GM21717 (cell line): ENCODE measurements around the gene TRIM54.
"Not testable (repeated sequence)": the region's sequence is repeated elsewhere in the genome, so short reads cannot be mapped to it uniquely, and the experiment has no call there.

Experiments
- ATAC-seq: cut with Tn5 transposase; IDR thresholded peaks from one replicate; pipeline ENCODE4 v1.9.1; 2021; ENCODE audit warnings: mild to moderate bottlenecking, moderate library complexity; ENCODE audit not compliant: unreplicated experiment

TRIM54 gene

DNA sequence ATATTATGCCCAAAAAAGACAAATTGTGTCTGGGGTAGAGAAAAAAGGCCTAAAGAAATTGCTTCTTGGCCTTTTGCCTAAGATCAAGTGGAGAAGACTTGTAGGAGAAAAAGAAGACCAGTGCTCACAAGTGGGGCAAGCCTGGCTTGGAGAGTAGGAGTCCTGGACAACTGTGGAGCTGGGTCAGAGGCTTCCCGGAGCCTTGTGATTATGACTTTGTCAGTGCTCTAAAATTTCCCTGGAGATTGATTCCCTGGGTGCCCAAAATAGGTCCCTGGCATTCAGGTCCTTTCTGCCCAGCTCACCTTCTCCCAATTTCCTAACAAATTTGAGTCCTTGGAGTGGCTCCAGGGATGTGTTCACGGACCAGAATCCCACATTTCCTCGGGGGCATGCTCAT lies 787 bp upstream of the TRIM54 start:
- no peak for ATAC-seq

DNA sequence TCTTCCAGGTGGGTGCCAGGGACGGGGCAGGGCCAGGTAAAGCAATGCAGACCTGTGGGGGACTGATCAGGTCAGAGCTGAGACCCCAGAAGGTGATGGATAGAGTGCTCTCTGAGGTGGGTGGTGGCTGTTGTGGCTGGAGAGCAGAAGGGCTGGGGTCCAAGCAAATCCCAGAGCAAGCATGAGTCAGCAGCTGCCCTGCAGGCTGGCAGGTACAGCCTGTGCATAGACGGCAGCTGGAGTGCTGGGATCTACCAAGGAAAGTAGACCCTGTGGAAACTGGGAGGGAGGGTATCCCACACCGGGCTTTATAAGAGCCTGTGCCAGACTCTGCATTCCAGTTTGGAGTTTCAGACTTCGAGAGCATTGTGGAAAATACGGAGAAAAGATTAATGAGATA lies 663 bp downstream of the TRIM54 start:
- ATAC-seq, result no peak

GRCh38 chr2:27284996-27285395 lies 2.8 kb downstream of the TRIM54 start:
- no peak for ATAC-seq

GRCh38 chr2:27285481-27285880 lies 3.3 kb downstream of the TRIM54 start:
- no peak for ATAC-seq

- no peak for ATAC-seq
Measured at GRCh38 chr2:27288610-27289009, 6.4 kb downstream of the TRIM54 start.

DNA sequence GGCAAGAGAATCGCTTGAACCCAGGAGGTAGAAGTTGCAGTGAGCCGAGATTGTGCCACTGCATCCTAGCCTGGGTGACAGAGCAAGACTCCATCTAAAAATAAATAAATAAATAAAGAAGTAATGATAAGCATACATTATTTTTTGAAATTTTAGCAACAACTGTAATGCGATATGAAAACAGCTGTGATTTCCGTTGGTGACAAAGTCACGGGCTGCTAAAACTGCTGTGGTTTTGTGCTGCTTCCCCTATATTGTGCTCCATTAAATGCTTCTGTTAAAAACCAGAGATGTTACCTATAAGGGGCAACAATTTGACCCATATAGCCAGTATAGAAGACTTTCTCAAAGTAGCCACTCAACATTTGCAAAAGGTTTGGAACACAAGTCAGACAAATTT lies 8.3 kb downstream of the TRIM54 start:
- ATAC-seq, result no peak

DNA sequence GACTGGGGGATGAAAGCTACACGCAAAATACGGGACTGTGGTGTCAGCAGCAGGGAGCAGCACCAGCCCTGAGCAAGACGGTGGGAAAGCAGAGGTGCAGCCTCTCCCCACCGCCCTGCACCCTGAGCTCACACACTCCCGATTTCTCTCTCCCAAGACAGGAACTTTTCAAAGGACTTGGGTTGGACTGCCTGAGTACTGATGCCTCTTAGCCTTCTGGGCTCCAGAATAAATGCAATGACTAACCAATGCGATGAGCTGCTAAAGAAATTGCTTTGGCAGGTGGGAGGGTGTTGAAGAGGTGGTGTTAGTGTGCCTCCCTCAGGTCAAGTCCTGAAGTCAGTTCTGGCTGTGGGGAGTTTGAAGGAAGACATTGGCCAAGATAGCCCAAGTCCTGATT lies 9.6 kb downstream of the TRIM54 start:
- ATAC-seq, result no peak

DNA sequence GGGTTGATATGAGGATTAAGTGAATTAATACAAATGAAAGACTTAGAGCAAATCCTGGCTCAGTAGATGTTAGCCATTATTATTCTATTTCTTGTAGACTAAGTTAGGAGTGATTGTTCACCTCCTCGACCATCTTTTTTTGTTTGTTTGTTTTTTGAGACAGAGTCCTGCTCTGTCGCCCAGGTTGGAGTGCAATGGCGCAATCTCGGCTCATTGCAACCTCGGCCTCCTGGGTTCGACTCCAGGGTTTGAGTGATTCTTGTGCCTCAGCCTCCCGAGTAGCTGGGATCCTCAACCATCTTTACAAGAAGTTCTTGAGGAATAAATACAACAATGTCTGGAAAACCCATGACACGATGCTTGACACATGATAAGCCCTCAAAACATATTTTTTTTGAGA lies 12.7 kb downstream of the TRIM54 start:
- no peak for ATAC-seq

DNA sequence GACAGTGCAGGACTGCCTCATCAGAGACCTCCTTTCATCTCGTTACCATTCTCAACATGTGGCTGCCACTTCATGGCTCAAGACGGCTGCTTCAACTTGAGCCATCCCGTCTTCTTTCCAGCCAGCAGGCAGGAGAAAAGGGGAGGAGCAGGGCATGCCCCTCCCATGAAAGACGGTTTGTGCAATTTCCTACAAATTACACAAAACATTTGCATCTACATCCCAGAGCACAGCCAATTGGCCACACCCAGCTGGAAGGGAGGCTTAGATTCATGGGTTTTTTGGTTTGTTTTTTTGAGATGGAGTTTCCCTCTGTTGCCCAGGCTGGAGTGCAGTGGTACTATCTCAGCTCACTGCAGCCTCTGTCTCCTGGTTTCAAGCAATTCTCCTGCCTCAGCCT lies 14.3 kb downstream of the TRIM54 start:
- no peak for ATAC-seq

GRCh38 chr2:27297195-27297594 lies 15.0 kb downstream of the TRIM54 start:
- ATAC-seq, result no peak

- ATAC-seq, result no peak
Measured at GRCh38 chr2:27298391-27299080, 16.3 kb downstream of the TRIM54 start.

GRCh38 chr2:27300606-27301005 lies 18.4 kb downstream of the TRIM54 start:
- not testable (repeated sequence) for ATAC-seq

GRCh38 chr2:27303093-27304025 lies 21.1 kb downstream of the TRIM54 start:
- ATAC-seq, result no peak

DNA sequence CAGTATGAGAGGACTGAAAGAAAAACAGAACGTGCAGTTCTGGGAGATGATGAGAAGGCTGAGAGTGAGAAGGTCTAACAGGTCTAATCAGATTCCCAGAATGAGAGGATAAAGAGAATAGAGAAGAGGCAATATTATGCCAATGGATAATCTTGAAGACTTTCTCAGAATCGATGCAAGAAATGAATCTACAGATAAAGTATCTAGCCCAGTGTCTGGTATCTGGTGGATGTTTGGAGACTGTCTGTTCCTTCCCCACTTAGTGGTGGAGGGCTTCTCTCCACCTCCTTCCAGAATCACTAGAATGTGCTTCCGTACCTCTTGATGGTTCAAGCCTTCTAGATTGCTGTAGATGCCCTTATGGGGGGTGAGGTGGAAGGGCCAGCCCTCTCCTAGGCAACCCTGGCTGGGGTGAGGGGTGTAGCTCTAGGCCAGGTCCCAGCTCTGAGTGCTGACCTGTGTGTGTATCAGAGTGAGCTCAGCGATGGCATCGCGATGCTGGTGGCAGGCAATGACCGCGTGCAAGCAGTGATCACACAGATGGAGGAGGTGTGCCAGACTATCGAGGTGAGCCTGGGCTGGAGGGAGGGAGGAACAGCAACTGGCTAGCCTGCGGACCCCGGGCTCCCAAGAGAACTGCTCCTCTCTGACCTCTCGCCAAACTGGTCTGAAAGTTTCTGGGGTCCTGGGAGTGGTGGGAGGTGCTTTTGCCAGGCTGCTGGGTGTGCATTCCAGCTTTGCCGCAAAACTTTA lies 22.4 kb downstream of the TRIM54 start:
- ATAC-seq, result no peak

GRCh38 chr2:27305516-27305915 lies 23.3 kb downstream of the TRIM54 start:
- no peak for ATAC-seq

DNA sequence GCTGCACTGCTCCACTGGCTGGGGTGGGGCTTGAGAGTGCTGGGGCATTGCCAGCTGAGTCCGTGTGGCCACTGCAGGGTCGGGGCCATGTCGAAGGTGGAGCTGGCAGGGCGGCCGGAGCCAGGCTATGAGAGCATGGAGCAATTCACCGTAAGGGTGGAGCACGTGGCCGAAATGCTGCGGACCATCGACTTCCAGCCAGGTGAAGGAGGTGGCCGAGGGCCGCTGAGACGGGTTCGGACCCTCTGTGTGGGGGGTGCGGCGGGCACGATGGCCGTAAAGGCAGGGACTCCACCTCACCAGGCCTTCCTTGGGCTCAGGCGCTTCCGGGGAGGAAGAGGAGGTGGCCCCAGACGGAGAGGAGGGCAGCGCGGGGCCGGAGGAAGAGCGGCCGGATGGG lies 23.9 kb downstream of the TRIM54 start:
- no peak for ATAC-seq

GRCh38 chr2:27306573-27307286 lies 24.5 kb downstream of the TRIM54 start:
- ATAC-seq, result no peak

GRCh38 chr2:27307287-27307544 lies 25.0 kb downstream of the TRIM54 start:
- no peak for ATAC-seq

- ATAC-seq, result no peak
Measured at GRCh38 chr2:27307545-27308358, 25.5 kb downstream of the TRIM54 start.

GRCh38 chr2:27308359-27308881 lies 26.2 kb downstream of the TRIM54 start, which contains the start of gene UCN:
TSS of gene UCN (minus strand) at chr2:27308445. CDS start at chr2:27307895, 550 bp downstream.
- ATAC-seq, result no peak
